ENCODE measurements around the gene RAP1GDS1. TPM values are rescaled to one million over a fixed set of nuclear protein-coding genes. Genes with fewer than 3 reads are reported as not detected.
"Not testable (repeated sequence)": the region's sequence is repeated elsewhere in the genome, so short reads cannot be mapped to it uniquely, and the experiment has no call there.

RAP1GDS1 gene
- polyA plus RNA-seq, 4 donors, result 11.3 to 22.8 (median 20.1) TPM

GRCh38 chr4:98474408-98474844 is 213.2 kb downstream of the RAP1GDS1 start:
- Histone ChIP-seq H3K9me3 (ENCODE audit: control insufficient read depth in 2 of 2, insufficient read depth in 1 of 2, low read depth in 1 of 2, low read length in 1 of 2) (no peaks in the 10 kb centered on the region), H3K27me3 (ENCODE audit: control insufficient read depth in 3 of 3, insufficient read depth in 3 of 3, low read length in 3 of 3) (no peaks in the 10 kb centered on the region), H3K36me3 (ENCODE audit: control insufficient read depth in 3 of 3, insufficient read depth in 2 of 3, low read depth in 1 of 3, low read length in 3 of 3) (peaks cover 0 to 2% (median 0%) of the 10 kb centered on the region in 3 donors), H3K4me1 (ENCODE audit: control insufficient read depth in 3 of 3, insufficient read depth in 2 of 3, low read depth in 1 of 3, low read length in 2 of 3) (no peaks in the 10 kb centered on the region), H3K27ac (ENCODE audit: low read depth in 1 of 3, low read length in 2 of 3) (no peak overlapping the region), H3K4me3 (ENCODE audit: low read depth in 1 of 3, low read length in 3 of 3) (no peak overlapping the region)
- 79 to 93% (median 84%) methylated on average over 3 of the region's 3 CpGs for WGBS, 3 donors
- no peak for FAIRE-seq
- DNase-seq, result no peak

GRCh38 chr4:98476891-98477290 is 215.7 kb downstream of the RAP1GDS1 start:
- H3K27me3 ChIP-seq (ENCODE audit: control insufficient read depth in 3 of 3, insufficient read depth in 3 of 3, low read length in 3 of 3), result no peaks in the 10 kb centered on the region
- H3K9me3 ChIP-seq (ENCODE audit: control insufficient read depth in 2 of 2, insufficient read depth in 1 of 2, low read depth in 1 of 2, low read length in 1 of 2), result no peaks in the 10 kb centered on the region
- DNase-seq (no peak), FAIRE-seq (no peak)
- no peaks in the 10 kb centered on the region for H3K4me1 ChIP-seq (ENCODE audit: control insufficient read depth in 3 of 3, insufficient read depth in 2 of 3, low read depth in 1 of 3, low read length in 2 of 3)
- peaks cover 0 to 2% (median 0%) of the 10 kb centered on the region in 3 donors for H3K36me3 ChIP-seq (ENCODE audit: control insufficient read depth in 3 of 3, insufficient read depth in 2 of 3, low read depth in 1 of 3, low read length in 3 of 3)
- WGBS, 3 donors, result 93 to 95% (median 94%) methylated on average over 9 of the region's 9 CpGs
- H3K27ac ChIP-seq (ENCODE audit: low read depth in 1 of 3, low read length in 2 of 3), result no peak overlapping the region
- H3K4me3 ChIP-seq (ENCODE audit: low read depth in 1 of 3, low read length in 3 of 3), result no peak overlapping the region

GRCh38 chr4:98479590-98479989 is 218.4 kb downstream of the RAP1GDS1 start:
- not testable (repeated sequence) for DNase-seq; H3K27ac ChIP-seq (ENCODE audit: low read depth in 1 of 3, low read length in 2 of 3); FAIRE-seq; H3K36me3 ChIP-seq (ENCODE audit: control insufficient read depth in 3 of 3, insufficient read depth in 2 of 3, low read depth in 1 of 3, low read length in 3 of 3); H3K4me1 ChIP-seq (ENCODE audit: control insufficient read depth in 3 of 3, insufficient read depth in 2 of 3, low read depth in 1 of 3, low read length in 2 of 3); H3K27me3 ChIP-seq (ENCODE audit: control insufficient read depth in 3 of 3, insufficient read depth in 3 of 3, low read length in 3 of 3); H3K4me3 ChIP-seq (ENCODE audit: low read depth in 1 of 3, low read length in 3 of 3); H3K9me3 ChIP-seq (ENCODE audit: control insufficient read depth in 2 of 2, insufficient read depth in 1 of 2, low read depth in 1 of 2, low read length in 1 of 2)
- WGBS, 3 donors, result 13 to 45% (median 16%) methylated on average over 2 of the region's 2 CpGs

GRCh38 chr4:98480535-98480934 is 219.4 kb downstream of the RAP1GDS1 start:
- FAIRE-seq (no peak), DNase-seq (no peak)
- H3K36me3 ChIP-seq (ENCODE audit: control insufficient read depth in 3 of 3, insufficient read depth in 2 of 3, low read depth in 1 of 3, low read length in 3 of 3), result no peaks in the 10 kb centered on the region
- WGBS, 3 donors, result 71 to 75% (median 75%) methylated on average over 5 of the region's 5 CpGs
- H3K4me1 ChIP-seq (ENCODE audit: control insufficient read depth in 3 of 3, insufficient read depth in 2 of 3, low read depth in 1 of 3, low read length in 2 of 3), result no peaks in the 10 kb centered on the region
- no peak overlapping the region for H3K4me3 ChIP-seq (ENCODE audit: low read depth in 1 of 3, low read length in 3 of 3)
- no peak overlapping the region for H3K27ac ChIP-seq (ENCODE audit: low read depth in 1 of 3, low read length in 2 of 3)
- H3K9me3 ChIP-seq (ENCODE audit: control insufficient read depth in 2 of 2, insufficient read depth in 1 of 2, low read depth in 1 of 2, low read length in 1 of 2), result no peaks in the 10 kb centered on the region
- no peaks in the 10 kb centered on the region for H3K27me3 ChIP-seq (ENCODE audit: control insufficient read depth in 3 of 3, insufficient read depth in 3 of 3, low read length in 3 of 3)

GRCh38 chr4:98481167-98481566 is 220.0 kb downstream of the RAP1GDS1 start:
- no peak overlapping the region for H3K4me3 ChIP-seq (ENCODE audit: low read depth in 1 of 3, low read length in 3 of 3)
- no peaks in the 10 kb centered on the region for H3K4me1 ChIP-seq (ENCODE audit: control insufficient read depth in 3 of 3, insufficient read depth in 2 of 3, low read depth in 1 of 3, low read length in 2 of 3)
- peak in 1 of 2 donors; percentile 13 for DNase-seq
- H3K27me3 ChIP-seq (ENCODE audit: control insufficient read depth in 3 of 3, insufficient read depth in 3 of 3, low read length in 3 of 3), result no peaks in the 10 kb centered on the region
- H3K36me3 ChIP-seq (ENCODE audit: control insufficient read depth in 3 of 3, insufficient read depth in 2 of 3, low read depth in 1 of 3, low read length in 3 of 3), result no peaks in the 10 kb centered on the region
- no peaks in the 10 kb centered on the region for H3K9me3 ChIP-seq (ENCODE audit: control insufficient read depth in 2 of 2, insufficient read depth in 1 of 2, low read depth in 1 of 2, low read length in 1 of 2)
- no peak for FAIRE-seq
- H3K27ac ChIP-seq (ENCODE audit: low read depth in 1 of 3, low read length in 2 of 3), result no peak overlapping the region
- 21 to 49% (median 45%) methylated on average over 3 of the region's 3 CpGs for WGBS, 3 donors

- FAIRE-seq (no peak), DNase-seq (no peak)
- Histone ChIP-seq H3K36me3 (ENCODE audit: control insufficient read depth in 3 of 3, insufficient read depth in 2 of 3, low read depth in 1 of 3, low read length in 3 of 3) (no peaks in the 10 kb centered on the region), H3K27ac (ENCODE audit: low read depth in 1 of 3, low read length in 2 of 3) (no peak overlapping the region), H3K9me3 (ENCODE audit: control insufficient read depth in 2 of 2, insufficient read depth in 1 of 2, low read depth in 1 of 2, low read length in 1 of 2) (no peaks in the 10 kb centered on the region), H3K27me3 (ENCODE audit: control insufficient read depth in 3 of 3, insufficient read depth in 3 of 3, low read length in 3 of 3) (no peaks in the 10 kb centered on the region), H3K4me3 (ENCODE audit: low read depth in 1 of 3, low read length in 3 of 3) (no peak overlapping the region), H3K4me1 (ENCODE audit: control insufficient read depth in 3 of 3, insufficient read depth in 2 of 3, low read depth in 1 of 3, low read length in 2 of 3) (no peaks in the 10 kb centered on the region)
- WGBS, 3 donors, result 71 to 89% (median 73%) methylated on average over 3 of the region's 3 CpGs
Measured at GRCh38 chr4:98482503-98482846, 221.3 kb downstream of the RAP1GDS1 start.

- Histone ChIP-seq H3K9me3 (ENCODE audit: control insufficient read depth in 2 of 2, insufficient read depth in 1 of 2, low read depth in 1 of 2, low read length in 1 of 2) (no peaks in the 10 kb centered on the region), H3K4me1 (ENCODE audit: control insufficient read depth in 3 of 3, insufficient read depth in 2 of 3, low read depth in 1 of 3, low read length in 2 of 3) (no peaks in the 10 kb centered on the region), H3K27me3 (ENCODE audit: control insufficient read depth in 3 of 3, insufficient read depth in 3 of 3, low read length in 3 of 3) (no peaks in the 10 kb centered on the region), H3K36me3 (ENCODE audit: control insufficient read depth in 3 of 3, insufficient read depth in 2 of 3, low read depth in 1 of 3, low read length in 3 of 3) (no peaks in the 10 kb centered on the region), H3K4me3 (ENCODE audit: low read depth in 1 of 3, low read length in 3 of 3) (no peak overlapping the region), H3K27ac (ENCODE audit: low read depth in 1 of 3, low read length in 2 of 3) (no peak overlapping the region)
- 75 to 88% (median 81%) methylated on average over 10 of the region's 10 CpGs for WGBS, 3 donors
- no peak for DNase-seq
- FAIRE-seq, result no peak
Measured at GRCh38 chr4:98482847-98483806, 221.9 kb downstream of the RAP1GDS1 start.

- Histone ChIP-seq H3K27ac (ENCODE audit: low read depth in 1 of 3, low read length in 2 of 3) (no peak overlapping the region), H3K36me3 (ENCODE audit: control insufficient read depth in 3 of 3, insufficient read depth in 2 of 3, low read depth in 1 of 3, low read length in 3 of 3) (no peaks in the 10 kb centered on the region), H3K9me3 (ENCODE audit: control insufficient read depth in 2 of 2, insufficient read depth in 1 of 2, low read depth in 1 of 2, low read length in 1 of 2) (no peaks in the 10 kb centered on the region), H3K27me3 (ENCODE audit: control insufficient read depth in 3 of 3, insufficient read depth in 3 of 3, low read length in 3 of 3) (no peaks in the 10 kb centered on the region), H3K4me3 (ENCODE audit: low read depth in 1 of 3, low read length in 3 of 3) (no peak overlapping the region), H3K4me1 (ENCODE audit: control insufficient read depth in 3 of 3, insufficient read depth in 2 of 3, low read depth in 1 of 3, low read length in 2 of 3) (no peaks in the 10 kb centered on the region)
- no peak for DNase-seq
- no peak for FAIRE-seq
- WGBS, 3 donors, result 60 to 77% (median 63%) methylated on average over 3 of the region's 3 CpGs
Measured at GRCh38 chr4:98484031-98484430, 222.8 kb downstream of the RAP1GDS1 start.
